ENCODE measurements around the gene JAKMIP3. TPM values are rescaled to one million over a fixed set of nuclear protein-coding genes. Genes with fewer than 3 reads are reported as not detected.

Gene JAKMIP3
- total and polyA plus RNA-seq, 9 of the 15 experiments (the other 6 are each of a cell fraction or from before 2014, with no cell fraction given) = 0.04 TPM; not detected in 8

DNA sequence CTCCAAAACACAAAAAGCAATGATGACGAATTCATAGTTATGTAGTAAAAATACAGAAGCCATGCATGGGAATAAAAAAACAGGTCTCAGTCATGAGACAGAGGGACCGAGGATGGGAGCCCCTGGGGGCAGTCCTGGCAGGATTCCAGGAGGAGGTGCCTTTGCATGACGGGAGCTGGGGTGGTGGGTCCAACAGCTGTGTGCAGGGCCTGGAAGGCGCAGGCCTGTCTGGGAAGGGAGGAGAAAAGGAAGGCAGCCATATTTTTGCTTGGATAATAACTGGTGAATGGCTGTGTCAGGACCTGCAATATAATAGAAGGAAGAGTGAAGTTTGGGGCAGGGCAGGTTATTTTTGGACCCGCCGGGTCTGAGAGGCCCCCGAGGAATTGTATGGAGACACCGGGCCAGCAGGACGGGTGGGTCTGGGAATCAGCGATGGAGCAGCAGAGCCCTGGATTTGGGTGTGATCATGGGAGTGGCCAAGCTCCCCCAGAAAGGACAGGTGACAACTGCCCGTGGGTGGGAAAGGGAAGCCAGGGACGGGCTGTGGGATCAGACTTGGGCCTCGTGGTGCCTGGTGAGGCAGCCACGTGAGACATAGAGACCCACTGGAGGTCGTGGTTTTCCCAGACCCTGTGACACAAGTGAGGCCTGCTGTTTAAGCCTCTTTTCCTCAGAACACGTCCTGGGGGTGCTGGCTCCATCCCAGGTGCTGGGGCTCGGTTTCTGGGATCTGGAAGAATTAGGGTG is 2.9 kb upstream of the JAKMIP3 start:
- intact Hi-C loops (cut with micrococcal nuclease) = no loop called here
- no TSS peak for BruUV-seq (replicated peaks)
- Histone ChIP-seq H3K27me3 (ENCODE audit: control insufficient read depth in 2 of 2, insufficient read depth in 2 of 2, low read length in 2 of 2) (peaks cover 9 to 92% of the 10 kb centered on the region in 2 experiments), H3K4me2 (ENCODE audit: insufficient read depth, low read length) (no peak overlapping the region), H4K20me1 (replicated peaks; ENCODE audit: control insufficient read depth, insufficient read depth, low read length) (no peaks in the 10 kb centered on the region; the same call in none of the 2 replicates), H3K27ac (ENCODE audit: extremely low read depth, low read depth, low read length) (no peak overlapping the region), H2AFZ (ENCODE audit: low read depth, low read length) (no peak overlapping the region), H3K9ac (ENCODE audit: insufficient read depth in 1 of 2, low read depth in 2 of 2, low read length in 2 of 2) (no peak overlapping the region), H3K9me3 (replicated peaks; ENCODE audit: control insufficient read depth, insufficient read depth, low read depth, low read length) (no peaks in the 10 kb centered on the region), H3K4me1 (replicated peaks in 1 of 2; ENCODE audit: control insufficient read depth in 2 of 2, insufficient read depth in 2 of 2, low read length in 2 of 2) (peaks cover 0 to 13% of the 10 kb centered on the region in 2 experiments; a peak in 3 of 5 replicates), H3K36me3 (ENCODE audit: control insufficient read depth, insufficient read depth, low read length) (no peaks in the 10 kb centered on the region), H3K4me3 (no peak overlapping the region), H3K79me2 (ENCODE audit: control insufficient read depth, insufficient read depth, low read length) (no peaks in the 10 kb centered on the region), H3K9me1 (ENCODE audit: control insufficient read depth, insufficient read depth, low read length) (no peaks in the 10 kb centered on the region)
- ATAC-seq = no peak
- no peak for FAIRE-seq
- TF ChIP-seq SP2 (IDR thresholded peaks at IDR 0.05; ENCODE audit: extremely low read depth, low read depth, low read length, poor library complexity, severe bottlenecking) (no peak), HNRNPL (IDR thresholded peaks at IDR 0.05; ENCODE audit: low read depth, low read length) (no peak), CC2D1A (IDR thresholded peaks at IDR 0.05) (no peak), CHCHD3 (CRISPR knock-in tag; IDR thresholded peaks at IDR 0.05) (no peak), SRSF1 (IDR thresholded peaks at IDR 0.05; ENCODE audit: low read depth, low read length) (no peak), ZFP30 (CRISPR knock-in tag; IDR thresholded peaks at IDR 0.05; ENCODE audit: borderline replicate concordance) (no peak), CBX2 (IDR thresholded peaks at IDR 0.05; ENCODE audit: insufficient read depth, low read length, poor library complexity, severe bottlenecking) (no peak), HOXB6 (CRISPR knock-in tag; IDR thresholded peaks at IDR 0.05; ENCODE audit: borderline replicate concordance) (no peak), ZNF696 (CRISPR knock-in tag; conservative IDR thresholded peaks at IDR 0.05) (no peak), MED1 (CRISPR knock-in tag; IDR thresholded peaks at IDR 0.05; ENCODE audit: borderline replicate concordance) (no peak), SMARCE1 (IDR thresholded peaks at IDR 0.05) (no peak), IRF9 (tag; IDR thresholded peaks at IDR 0.05) (no peak)
- no peak for DNase-seq (ENCODE audit: extremely low read depth in 1 of 4, low spot score in 3 of 4)
- 5% methylated on average over 7 of the region's 17 CpGs for WGBS (ENCODE audit: insufficient coverage, low coverage, missing lambda C conversion rate)
- CTCF ChIA-PET (ENCODE audit: low intra/inter-chr PET ratio) = no interaction called here
- POLR2A ChIA-PET = no interaction called here
- in situ Hi-C loops (cut with MboI) = no loop called here

Measured in K562 (cell line).